H1 (cell line): ENCODE measurements around the gene LAMTOR3. TPM values are rescaled to one million over a fixed set of nuclear protein-coding genes. Genes with fewer than 3 reads are reported as not detected.

Experiments used
- CTCF ChIA-PET: fragments of 300-600 bp; sonication (Branson Sonifier 250); formaldehyde crosslinking; loops from one replicate; lab custom pipeline; 2021; ENCODE audit not compliant: partially characterized antibody; lab: Charles Lee
- POLR2A ChIA-PET: fragments of 300-600 bp; sonication (Branson Sonifier 250); formaldehyde crosslinking; loops from one replicate; lab custom pipeline; 2021; ENCODE audit warnings: inconsistent platforms; ENCODE audit not compliant: partially characterized antibody; lab: Charles Lee
- DNase-seq, 2 experiments: peaks; one replicate each; pipeline versions ENCODE4 v3.0.0 to v3.0.0-alpha.2; 2010 to 2022; ENCODE audit warnings: low spot score in 2 of 2, low read depth in 1 of 2, mixed read lengths in 1 of 2
- FAIRE-seq: peaks from 2 replicates; lab custom pipeline; 2011; peaks lifted over from hg19 to GRCh38; lab: Jason Lieb, UNC
- H2AFZ ChIP-seq: 2 replicates; pipeline ENCODE4 v1.8.1; 2012; ENCODE audit warnings: low read length, inconsistent platforms
- H2AK5ac ChIP-seq: 2 replicates; pipeline ENCODE4 v1.6.1; 2013; ENCODE audit warnings: low read depth, low read length
- H2BK120ac ChIP-seq: replicated peaks from 2 replicates; pipeline ENCODE3; 2013; ENCODE audit warnings: low read depth, low read length, inconsistent platforms
- H2BK12ac ChIP-seq: 2 replicates; pipeline ENCODE4 v1.6.1; 2013; ENCODE audit warnings: low read depth, low read length
- H2BK15ac ChIP-seq: 2 replicates; pipeline ENCODE4 v1.6.1; 2013; ENCODE audit warnings: low read length
- H2BK20ac ChIP-seq: 2 replicates; pipeline ENCODE4 v1.6.1; 2013; ENCODE audit warnings: low read length
- H2BK5ac ChIP-seq: 2 replicates; pipeline ENCODE4 v1.6.1; 2013; ENCODE audit warnings: low read depth, low read length
- H3K14ac ChIP-seq: 2 replicates; pipeline ENCODE4 v1.6.1; 2013; ENCODE audit warnings: inconsistent platforms; ENCODE audit not compliant: insufficient read length
- H3K18ac ChIP-seq: 2 replicates; pipeline ENCODE4 v1.6.1; 2013; ENCODE audit warnings: low read length; ENCODE audit errors: extremely low read depth
- H3K23ac ChIP-seq: 2 replicates; pipeline ENCODE4 v1.6.1; 2013; ENCODE audit warnings: inconsistent platforms; ENCODE audit not compliant: insufficient read length
- H3K23me2 ChIP-seq: 2 replicates; pipeline ENCODE4 v1.6.1; 2013; ENCODE audit warnings: low read depth, low read length
- H3K27ac ChIP-seq: 2 replicates; pipeline ENCODE4 v1.6.1; 2011; ENCODE audit warnings: low read depth, low read length, inconsistent platforms
- H3K27me3 ChIP-seq, 4 experiments: replicated peaks in 1 of 4; 1 replicate in 1 of 4; 2 replicates in 3 of 4; pipeline versions ENCODE4 v1.6.1 to v1.8.1; 2011 to 2013; ENCODE audit warnings: low read length in 3 of 4, mild to moderate bottlenecking in 3 of 4, inconsistent platforms in 2 of 4, mixed read lengths in 2 of 4, moderate library complexity in 1 of 4; ENCODE audit not compliant: control insufficient read depth in 3 of 4, insufficient read depth in 3 of 4; ENCODE audit errors: extremely low read depth in 1 of 4
- H3K36me3 ChIP-seq, 4 experiments: 2 replicates each; pipeline versions ENCODE4 v1.6.1 to v1.8.1; 2011 to 2013; ENCODE audit warnings: mild to moderate bottlenecking in 4 of 4, low read length in 3 of 4, moderate library complexity in 2 of 4, control low read depth in 1 of 4, inconsistent platforms in 1 of 4; ENCODE audit not compliant: insufficient read depth in 4 of 4, control insufficient read depth in 2 of 4
- H3K4ac ChIP-seq: replicated peaks from 2 replicates; pipeline ENCODE3; 2013; ENCODE audit warnings: low read length, low read depth, mixed read lengths, inconsistent platforms; ENCODE audit not compliant: insufficient read length
- H3K4me1 ChIP-seq, 4 experiments: replicated peaks in 1 of 4; 1 replicate in 1 of 4; 2 replicates in 3 of 4; pipeline versions ENCODE4 v1.6.1 to v1.8.1; 2011 to 2013; ENCODE audit warnings: low read length in 3 of 4, inconsistent platforms in 2 of 4, mixed read lengths in 1 of 4; ENCODE audit not compliant: insufficient read depth in 4 of 4, control insufficient read depth in 3 of 4
- H3K4me2 ChIP-seq, 2 experiments: 2 replicates each; pipeline versions ENCODE4 v1.6.1 to v1.8.1; 2011 to 2013; ENCODE audit warnings: low read depth in 2 of 2, low read length in 2 of 2, control low read depth in 1 of 2, inconsistent platforms in 1 of 2, mild to moderate bottlenecking in 1 of 2; ENCODE audit not compliant: insufficient read depth in 1 of 2
- H3K4me3 ChIP-seq, 4 experiments: fragments of 200-600, 300-600 bp in 1 of 4; sonication (generic), shearing (Covaris generic), sonication (Bioruptor Twin) in 1 of 4; 2 replicates each; pipeline versions ENCODE4 v1.5.1 to v1.8.1; 2011 to 2016; ENCODE audit warnings: low read length in 4 of 4, low read depth in 3 of 4, control low read depth in 2 of 4, inconsistent platforms in 2 of 4, mild to moderate bottlenecking in 2 of 4, mixed read lengths in 1 of 4, moderate library complexity in 1 of 4; ENCODE audit not compliant: insufficient read depth in 2 of 4; ENCODE audit errors: extremely low read depth in 1 of 4
- H3K56ac ChIP-seq: replicated peaks from 2 replicates; pipeline ENCODE3; 2013; ENCODE audit warnings: low read depth, mild to moderate bottlenecking, mixed read lengths, low read length, inconsistent platforms; ENCODE audit not compliant: insufficient read length
- H3K79me1 ChIP-seq: 2 replicates; pipeline ENCODE4 v1.6.1; 2013; ENCODE audit warnings: low read depth, low read length, control low read depth
- H3K79me2 ChIP-seq, 2 experiments: 2 replicates each; pipeline versions ENCODE4 v1.6.1 to v1.8.1; 2012 to 2013; ENCODE audit warnings: low read length in 2 of 2, mild to moderate bottlenecking in 2 of 2, inconsistent platforms in 1 of 2; ENCODE audit not compliant: insufficient read depth in 2 of 2, control insufficient read depth in 1 of 2
- H3K9ac ChIP-seq, 4 experiments: replicated peaks in 1 of 4; 1 replicate in 1 of 4; 2 replicates in 3 of 4; pipeline versions ENCODE4 v1.6.1 to v1.8.1; 2011 to 2013; ENCODE audit warnings: low read depth in 3 of 4, low read length in 3 of 4, control low read depth in 2 of 4, mild to moderate bottlenecking in 2 of 4, moderate library complexity in 2 of 4, inconsistent platforms in 1 of 4; ENCODE audit errors: extremely low read depth in 1 of 4
- H3K9me3 ChIP-seq, 2 experiments: 2 replicates each; pipeline versions ENCODE4 v1.6.1 to v1.8.1; 2012 to 2013; ENCODE audit warnings: mild to moderate bottlenecking in 2 of 2, moderate library complexity in 2 of 2, control low read depth in 1 of 2, inconsistent platforms in 1 of 2, low read depth in 1 of 2, low read length in 1 of 2, mixed read lengths in 1 of 2; ENCODE audit not compliant: insufficient read depth in 2 of 2
- H4K20me1 ChIP-seq, 2 experiments: replicated peaks in 1 of 2; 2 replicates each; pipeline versions ENCODE3 to v1.8.1; 2011 to 2013; ENCODE audit warnings: inconsistent platforms in 2 of 2, low read length in 2 of 2, mild to moderate bottlenecking in 1 of 2; ENCODE audit not compliant: insufficient read depth in 2 of 2, control insufficient read depth in 1 of 2
- H4K5ac ChIP-seq: 2 replicates; pipeline ENCODE4 v1.6.1; 2013; ENCODE audit warnings: low read length, low read depth, mixed read lengths, inconsistent platforms; ENCODE audit not compliant: insufficient read length
- H4K8ac ChIP-seq: 2 replicates; pipeline ENCODE4 v1.8.0; 2013; ENCODE audit warnings: mild to moderate bottlenecking, moderate library complexity, low read length, inconsistent platforms; ENCODE audit not compliant: insufficient read depth; ENCODE audit errors: extremely low read depth
- H4K91ac ChIP-seq: replicated peaks from 2 replicates; pipeline ENCODE3; 2013; ENCODE audit warnings: low read length, mixed read lengths, inconsistent platforms; ENCODE audit not compliant: insufficient read length
- ASH2L ChIP-seq: fragments of 200-600, 300-600 bp; sonication (generic); IDR thresholded peaks from one replicate; pipeline ENCODE4 v1.7.1; 2017; ENCODE audit warnings: low read length
- BRCA1 ChIP-seq: IDR thresholded peaks from 2 replicates; pipeline ENCODE4 v1.6.1; 2012; ENCODE audit warnings: low read depth, low read length, improper control_type of control experiment
- E2F6 ChIP-seq: IDR thresholded peaks from 2 replicates; pipeline ENCODE4 v1.6.1; 2012; ENCODE audit warnings: inconsistent platforms
- HDAC2 ChIP-seq, 2 experiments: fragments of 300-600 bp in 1 of 2; sonication (generic) in 1 of 2; IDR thresholded peaks; 2 replicates each; pipeline ENCODE4 v1.6.1; 2011 to 2012; ENCODE audit warnings: low read depth in 2 of 2, low read length in 2 of 2, mild to moderate bottlenecking in 2 of 2, moderate library complexity in 2 of 2, borderline replicate concordance in 1 of 2, inconsistent platforms in 1 of 2
- HDAC6 ChIP-seq: IDR thresholded peaks from one replicate; pipeline ENCODE4 v1.7.1; 2012; ENCODE audit warnings: low read depth, mild to moderate bottlenecking, inconsistent platforms, low read length, moderate library complexity
- JUN ChIP-seq: IDR thresholded peaks from 2 replicates; pipeline ENCODE4 v1.6.1; 2011; ENCODE audit warnings: low read depth, mild to moderate bottlenecking, improper control_type of control experiment, low read length
- KDM1A ChIP-seq: fragments of 200-600, 300-600 bp; sonication (generic); IDR thresholded peaks from 2 replicates; pipeline ENCODE4 v1.7.1; 2016; ENCODE audit warnings: mild to moderate bottlenecking, low read length, borderline replicate concordance
- SP2 ChIP-seq: IDR thresholded peaks from 2 replicates; pipeline ENCODE4 v1.6.1; 2012; ENCODE audit warnings: mild to moderate bottlenecking, low read length, inconsistent platforms
- SUZ12 ChIP-seq: fragments of 200-600 bp; sonication (generic); IDR thresholded peaks from 2 replicates; pipeline ENCODE4 v1.6.1; 2012; ENCODE audit warnings: mild to moderate bottlenecking, inconsistent platforms, low read length, moderate library complexity, mixed read lengths
- TAF1 ChIP-seq: IDR thresholded peaks from 2 replicates; pipeline ENCODE4 v1.6.1; 2011; ENCODE audit warnings: mild to moderate bottlenecking, low read depth, low read length
- TAF7 ChIP-seq: optimal IDR thresholded peaks from 2 replicates; pipeline ENCODE3; 2011; ENCODE audit warnings: low read depth, mild to moderate bottlenecking, inconsistent platforms, low read length, moderate library complexity, borderline replicate concordance
- YY1 ChIP-seq: IDR thresholded peaks from 2 replicates; pipeline ENCODE4 v1.6.1; 2011; ENCODE audit warnings: low read depth, mild to moderate bottlenecking, low read length
- WGBS, 2 experiments: shearing (Covaris generic) in 1 of 2; methylation state at CpG; one replicate each; pipeline versions ENCODE4 v1.1.6 to v1.1.7; 2013 to 2015; ENCODE audit warnings: low lambda C conversion rate in 2 of 2, mixed read lengths in 2 of 2, inconsistent platforms in 1 of 2, low coverage in 1 of 2, missing lambda C conversion rate in 1 of 2; ENCODE audit not compliant: insufficient replicate concordance in 2 of 2, insufficient coverage in 1 of 2, insufficient read length in 1 of 2; ENCODE audit errors: extremely low coverage in 1 of 2, missing lambda C conversion rate in 1 of 2; 5-methylcytosine and 5-hydroxymethylcytosine counted together
- polyA plus RNA-seq, 7 experiments: library from polyadenylated mRNA; depleted of rRNA in 3 of 7; stranded (reverse) in 5 of 7; unstranded in 2 of 7; fragments of >200 nt in 5 of 7; fragments of 200-250 nt in 2 of 7; gene quantifications; 1 replicate in 5 of 7; 2 replicates in 1 of 7; 4 replicates in 1 of 7; pipeline versions ENCODE4 v1.2.1 to v1.2.3, GENCODE V29; 2011 to 2013; ENCODE audit warnings: missing spikeins in 2 of 7, mixed read lengths in 2 of 7
- total RNA-seq: library from RNA; stranded (reverse); fragmentation: NEBNext Ultra II Directional; extraction: Animal tissue kit (Norgen Biotek cat#: 25700); gene quantifications from 2 replicates; pipeline ENCODE4 v1.2.1, GENCODE V29; 2021

The LAMTOR3 gene
- total and polyA plus RNA-seq, 2 of the 8 experiments (the other 6 are each of a cell fraction or from before 2014, with no cell fraction given): 25.1 to 34.4 TPM

- Histone ChIP-seq H3K9ac (peak overlapping the region in 2 of 4 experiments; percentile 31 to 60; a peak in 2 of 7 replicates), H3K27me3 (no peaks in the 10 kb centered on the region), H2AFZ (peak overlapping the region; percentile 100; the same call in 1 of the 2 replicates), H4K91ac (no peak overlapping the region), H4K20me1 (no peaks in the 10 kb centered on the region), H3K9me3 (no peaks in the 10 kb centered on the region), H4K8ac (no peak overlapping the region; the same call in none of the 2 replicates), H3K14ac (no peak overlapping the region), H3K79me1 (no peaks in the 10 kb centered on the region), H2BK20ac (no peak overlapping the region), H2BK5ac (no peak overlapping the region), H3K18ac (no peak overlapping the region), H2BK12ac (no peak overlapping the region), H3K4me3 (peak overlapping the region; percentile 61 to 99 (median 80); a peak in 6 of 8 replicates), H3K23me2 (peaks cover 4% of the 10 kb centered on the region; the same call in 1 of the 2 replicates), H3K36me3 (peaks cover 0 to under 1% (median 0%) of the 10 kb centered on the region in 4 experiments; a peak in 1 of 8 replicates), H2BK15ac (no peak overlapping the region), H3K4ac (no peak overlapping the region), H3K23ac (no peak overlapping the region), H2AK5ac (no peak overlapping the region), H3K27ac (no peak overlapping the region), H3K79me2 (peaks cover 4 to 22% of the 10 kb centered on the region in 2 experiments; a peak in 3 of 4 replicates), H3K4me1 (peaks cover 0 to 3% (median 0%) of the 10 kb centered on the region in 4 experiments; a peak in 1 of 7 replicates), H3K4me2 (peak overlapping the region; percentile 80 to 86), H3K56ac (no peak overlapping the region), H2BK120ac (no peak overlapping the region), H4K5ac (no peak overlapping the region)
- ChIA-PET POLR2A (interaction anchor here (1.4 to 6.6 kb wide), 3 partner anchors 46 to 55 kb away, joined by 3 to 83 read pairs (median 8); partner anchors contain the start of genes DNAJB14 and H2AZ1), CTCF (no interaction called here)
- DNase-seq (no peak), FAIRE-seq (no peak)
- 94% methylated on average over 16 of the region's 16 CpGs; no CpG with 5 or more reads in 1 of the 2 experiments for WGBS, 2 experiments
- TF ChIP-seq BRCA1: no peak
- no peak for TF ChIP-seq SP2
- TF ChIP-seq SUZ12: no peak
- no peak for TF ChIP-seq TAF7
- TF ChIP-seq E2F6: no peak
- no peak for TF ChIP-seq TAF1
- TF ChIP-seq KDM1A: no peak
- no peak for TF ChIP-seq JUN
- TF ChIP-seq ASH2L: no peak
- no peak for TF ChIP-seq HDAC2 (IDR thresholded peaks at IDR 0.05; ENCODE audit: borderline replicate concordance in 1 of 2, low read depth in 2 of 2, low read length in 2 of 2)
- no peak for TF ChIP-seq YY1
- no peak for TF ChIP-seq HDAC6
Measured at GRCh38 chr4:99894998-99895397, 771 bp upstream of the LAMTOR3 start.
